GM21786 (cell line): ENCODE results near the gene ZNF24.
A peak's percentile ranks its signal among the peaks of the same experiment; 100 is the strongest.

Source experiments
- ATAC-seq: cut with Tn5 transposase; IDR thresholded peaks from one replicate; pipeline ENCODE4 v1.9.1; 2021; ENCODE audit not compliant: unreplicated experiment

The ZNF24 gene

GRCh38 chr18:35343936-35344735 lies at the start of gene ZNF24:
Gene ZNF24 (minus strand): TSS chr18:35344420. CDS start chr18:35340650, 3,770 bp downstream.
- ATAC-seq: peak; percentile 88

- ATAC-seq: no peak
Measured at GRCh38 chr18:35393716-35394115, 49.5 kb upstream of the ZNF24 start.

GRCh38 chr18:35392375-35392774 lies 48.2 kb upstream of the ZNF24 start:
- no peak for ATAC-seq

- ATAC-seq: no peak
Measured at GRCh38 chr18:35390951-35391700, 46.9 kb upstream of the ZNF24 start.

GRCh38 chr18:35389095-35389618 lies 44.9 kb upstream of the ZNF24 start:
- ATAC-seq: no peak

- peak; percentile 32 for ATAC-seq
Measured at GRCh38 chr18:35387152-35387571, 42.9 kb upstream of the ZNF24 start.

- ATAC-seq: peak; percentile 78
Measured at GRCh38 chr18:35386600-35387100, 42.4 kb upstream of the ZNF24 start.

GRCh38 chr18:35383136-35383535 lies 38.9 kb upstream of the ZNF24 start:
- no peak for ATAC-seq

- ATAC-seq: no peak
Measured at GRCh38 chr18:35379421-35379820, 35.2 kb upstream of the ZNF24 start.

- no peak for ATAC-seq
Measured at GRCh38 chr18:35378574-35378896, 34.3 kb upstream of the ZNF24 start.

GRCh38 chr18:35377875-35378573 lies 33.8 kb upstream of the ZNF24 start:
- ATAC-seq: no peak

GRCh38 chr18:35376742-35377695 lies 32.8 kb upstream of the ZNF24 start, which contains the start of gene ZNF396:
Gene ZNF396 (minus strand): TSS chr18:35377337. CDS start chr18:35374292, 3,045 bp downstream.
- peak; percentile 77 for ATAC-seq

- ATAC-seq: peak; percentile 59
Measured at GRCh38 chr18:35376393-35376741, 32.1 kb upstream of the ZNF24 start.

GRCh38 chr18:35374708-35375107 lies 30.5 kb upstream of the ZNF24 start:
- ATAC-seq: no peak

GRCh38 chr18:35371412-35372195 lies 27.4 kb upstream of the ZNF24 start:
- ATAC-seq: no peak

GRCh38 chr18:35369126-35369525 lies 24.9 kb upstream of the ZNF24 start:
- no peak for ATAC-seq

- no peak for ATAC-seq
Measured at GRCh38 chr18:35368595-35368994, 24.4 kb upstream of the ZNF24 start.

GRCh38 chr18:35362531-35362930 lies 18.3 kb upstream of the ZNF24 start:
- no peak for ATAC-seq

GRCh38 chr18:35361570-35362321 lies 17.5 kb upstream of the ZNF24 start:
- no peak for ATAC-seq
